HepG2 (cell line): ENCODE data around the gene HOMEZ. TPM values are rescaled to one million over a fixed set of nuclear protein-coding genes. Genes with fewer than 3 reads are reported as not detected.

ENCODE experiments used
- AHR ChIP-seq: IDR thresholded peaks from 2 replicates; pipeline ENCODE4 v1.6.1; 2018; ENCODE audit warnings: missing genetic modification reagents, missing compliant biosample characterization
- CREB1 ChIP-seq, 2 experiments: fragments of 450-650 bp in 1 of 2; IDR thresholded peaks; 2 replicates each; pipeline ENCODE4 v1.6.1; 2016 to 2017; ENCODE audit warnings: control low read depth in 1 of 2, mild to moderate bottlenecking in 1 of 2, missing compliant biosample characterization in 1 of 2, missing genetic modification characterization in 1 of 2
- KAT2B ChIP-seq: fragments of 150-350 bp; IDR thresholded peaks from 2 replicates; pipeline ENCODE4 v1.6.1; 2014; ENCODE audit warnings: low read depth, low read length, borderline replicate concordance
- MED13 ChIP-seq: sonication (generic); formaldehyde crosslinking; IDR thresholded peaks from 2 replicates; pipeline ENCODE4 v1.5.0; 2020; ENCODE audit warnings: missing genetic modification reagents
- MTA1 ChIP-seq: sonication (generic); formaldehyde crosslinking; IDR thresholded peaks from 2 replicates; pipeline ENCODE4 v1.4.0; 2020; ENCODE audit warnings: missing genetic modification reagents, mild to moderate bottlenecking, borderline replicate concordance
- NAIF1 ChIP-seq: sonication (generic); formaldehyde crosslinking; IDR thresholded peaks from 2 replicates; pipeline ENCODE4 v1.5.0; 2020; ENCODE audit warnings: mild to moderate bottlenecking, missing genetic modification reagents, borderline replicate concordance
- SP140L ChIP-seq: sonication (generic); formaldehyde crosslinking; IDR thresholded peaks from 2 replicates; pipeline ENCODE4 v1.4.0; 2020; ENCODE audit warnings: missing genetic modification reagents, borderline replicate concordance
- ZNF142 ChIP-seq: sonication (generic); formaldehyde crosslinking; IDR thresholded peaks from 2 replicates; pipeline ENCODE4 v1.4.0; 2020; ENCODE audit warnings: missing genetic modification reagents
- polyA plus RNA-seq, 8 experiments: library from polyadenylated mRNA; depleted of rRNA in 3 of 8; stranded (reverse) in 7 of 8; unstranded in 1 of 8; fragments of >200 nt; fragmentation: Illumina TruSeq in 4 of 8; extraction: Trizol in 4 of 8; gene quantifications; 2 replicates each; pipeline versions ENCODE4 v1.2.1 to v1.2.3, GENCODE V29; 2011 to 2016; ENCODE audit warnings: low read depth in 4 of 8, missing spikeins in 1 of 8, mixed read lengths in 1 of 8; ENCODE audit not compliant: insufficient read depth in 1 of 8
- total RNA-seq, 5 experiments: library from RNA; depleted of rRNA; stranded (reverse); fragments of >200 nt; fragmentation: Illumina TruSeq; extraction: Trizol; gene quantifications; 2 replicates each; pipeline ENCODE4 v1.2.3, GENCODE V29; 2016; ENCODE audit warnings: low read depth in 1 of 5
- TF ChIP-seq, protein P1 (sequence below): sonication (generic); formaldehyde crosslinking; IDR thresholded peaks from 2 replicates; pipeline ENCODE4 v1.5.0; 2020; ENCODE audit warnings: mild to moderate bottlenecking, missing genetic modification reagents
- TF ChIP-seq, protein P2 (sequence below): sonication (generic); formaldehyde crosslinking; IDR thresholded peaks from 2 replicates; pipeline ENCODE4 v1.9.0; 2022; ENCODE audit warnings: low read depth, missing genetic modification reagents
- TF ChIP-seq, protein P3 (sequence below): sonication (generic); formaldehyde crosslinking; IDR thresholded peaks from 2 replicates; pipeline ENCODE4 v1.4.0; 2020; ENCODE audit warnings: mild to moderate bottlenecking, missing genetic modification reagents
- TF ChIP-seq, protein P4 (sequence below): sonication (generic); formaldehyde crosslinking; IDR thresholded peaks from 2 replicates; pipeline ENCODE4 v1.5.0; 2020; ENCODE audit warnings: mild to moderate bottlenecking, missing genetic modification reagents

Gene HOMEZ
- total and polyA plus RNA-seq, 2 of the 13 experiments (the other 11 are each of a cell fraction or from before 2014, with no cell fraction given): 14.5 to 31.8 TPM

GRCh38 chr14:23302290-23303225, 16.6 kb upstream of the HOMEZ start, which contains the start of gene PPP1R3E (continued):
- TF ChIP-seq, protein P1, sequence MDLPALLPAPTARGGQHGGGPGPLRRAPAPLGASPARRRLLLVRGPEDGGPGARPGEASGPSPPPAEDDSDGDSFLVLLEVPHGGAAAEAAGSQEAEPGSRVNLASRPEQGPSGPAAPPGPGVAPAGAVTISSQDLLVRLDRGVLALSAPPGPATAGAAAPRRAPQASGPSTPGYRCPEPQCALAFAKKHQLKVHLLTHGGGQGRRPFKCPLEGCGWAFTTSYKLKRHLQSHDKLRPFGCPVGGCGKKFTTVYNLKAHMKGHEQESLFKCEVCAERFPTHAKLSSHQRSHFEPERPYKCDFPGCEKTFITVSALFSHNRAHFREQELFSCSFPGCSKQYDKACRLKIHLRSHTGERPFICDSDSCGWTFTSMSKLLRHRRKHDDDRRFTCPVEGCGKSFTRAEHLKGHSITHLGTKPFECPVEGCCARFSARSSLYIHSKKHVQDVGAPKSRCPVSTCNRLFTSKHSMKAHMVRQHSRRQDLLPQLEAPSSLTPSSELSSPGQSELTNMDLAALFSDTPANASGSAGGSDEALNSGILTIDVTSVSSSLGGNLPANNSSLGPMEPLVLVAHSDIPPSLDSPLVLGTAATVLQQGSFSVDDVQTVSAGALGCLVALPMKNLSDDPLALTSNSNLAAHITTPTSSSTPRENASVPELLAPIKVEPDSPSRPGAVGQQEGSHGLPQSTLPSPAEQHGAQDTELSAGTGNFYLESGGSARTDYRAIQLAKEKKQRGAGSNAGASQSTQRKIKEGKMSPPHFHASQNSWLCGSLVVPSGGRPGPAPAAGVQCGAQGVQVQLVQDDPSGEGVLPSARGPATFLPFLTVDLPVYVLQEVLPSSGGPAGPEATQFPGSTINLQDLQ: no peak
- TF ChIP-seq MED13 (CRISPR knock-in tag) (peak; percentile 83; the same call in 1 of the 2 replicates), ZNF142 (CRISPR knock-in tag) (no peak; the same call in 1 of the 2 replicates), MTA1 (CRISPR knock-in tag) (peak; percentile 70; the same call in 1 of the 2 replicates), AHR (peak; percentile 87; the same call in 1 of the 2 replicates), CREB1 (IDR thresholded peaks at IDR 0.05) (peak; percentile 42; the same call in 1 of the 2 replicates), CREB1 (CRISPR knock-in tag; IDR thresholded peaks at IDR 0.05) (no peak), SP140L (CRISPR knock-in tag) (0 out of 2 replicates have a peak, but pooled peaks have one; percentile 55), NAIF1 (CRISPR knock-in tag) (no peak), KAT2B (peak; percentile 11; the same call in 1 of the 2 replicates)
- TF ChIP-seq, protein P2, sequence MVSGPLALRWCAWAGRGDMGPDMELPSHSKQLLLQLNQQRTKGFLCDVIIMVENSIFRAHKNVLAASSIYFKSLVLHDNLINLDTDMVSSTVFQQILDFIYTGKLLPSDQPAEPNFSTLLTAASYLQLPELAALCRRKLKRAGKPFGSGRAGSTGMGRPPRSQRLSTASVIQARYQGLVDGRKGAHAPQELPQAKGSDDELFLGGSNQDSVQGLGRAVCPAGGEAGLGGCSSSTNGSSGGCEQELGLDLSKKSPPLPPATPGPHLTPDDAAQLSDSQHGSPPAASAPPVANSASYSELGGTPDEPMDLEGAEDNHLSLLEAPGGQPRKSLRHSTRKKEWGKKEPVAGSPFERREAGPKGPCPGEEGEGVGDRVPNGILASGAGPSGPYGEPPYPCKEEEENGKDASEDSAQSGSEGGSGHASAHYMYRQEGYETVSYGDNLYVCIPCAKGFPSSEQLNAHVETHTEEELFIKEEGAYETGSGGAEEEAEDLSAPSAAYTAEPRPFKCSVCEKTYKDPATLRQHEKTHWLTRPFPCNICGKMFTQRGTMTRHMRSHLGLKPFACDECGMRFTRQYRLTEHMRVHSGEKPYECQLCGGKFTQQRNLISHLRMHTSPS (CRISPR knock-in tag): no peak
- TF ChIP-seq, protein P3, sequence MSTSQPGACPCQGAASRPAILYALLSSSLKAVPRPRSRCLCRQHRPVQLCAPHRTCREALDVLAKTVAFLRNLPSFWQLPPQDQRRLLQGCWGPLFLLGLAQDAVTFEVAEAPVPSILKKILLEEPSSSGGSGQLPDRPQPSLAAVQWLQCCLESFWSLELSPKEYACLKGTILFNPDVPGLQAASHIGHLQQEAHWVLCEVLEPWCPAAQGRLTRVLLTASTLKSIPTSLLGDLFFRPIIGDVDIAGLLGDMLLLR: peak; percentile 31
- TF ChIP-seq, protein P4, sequence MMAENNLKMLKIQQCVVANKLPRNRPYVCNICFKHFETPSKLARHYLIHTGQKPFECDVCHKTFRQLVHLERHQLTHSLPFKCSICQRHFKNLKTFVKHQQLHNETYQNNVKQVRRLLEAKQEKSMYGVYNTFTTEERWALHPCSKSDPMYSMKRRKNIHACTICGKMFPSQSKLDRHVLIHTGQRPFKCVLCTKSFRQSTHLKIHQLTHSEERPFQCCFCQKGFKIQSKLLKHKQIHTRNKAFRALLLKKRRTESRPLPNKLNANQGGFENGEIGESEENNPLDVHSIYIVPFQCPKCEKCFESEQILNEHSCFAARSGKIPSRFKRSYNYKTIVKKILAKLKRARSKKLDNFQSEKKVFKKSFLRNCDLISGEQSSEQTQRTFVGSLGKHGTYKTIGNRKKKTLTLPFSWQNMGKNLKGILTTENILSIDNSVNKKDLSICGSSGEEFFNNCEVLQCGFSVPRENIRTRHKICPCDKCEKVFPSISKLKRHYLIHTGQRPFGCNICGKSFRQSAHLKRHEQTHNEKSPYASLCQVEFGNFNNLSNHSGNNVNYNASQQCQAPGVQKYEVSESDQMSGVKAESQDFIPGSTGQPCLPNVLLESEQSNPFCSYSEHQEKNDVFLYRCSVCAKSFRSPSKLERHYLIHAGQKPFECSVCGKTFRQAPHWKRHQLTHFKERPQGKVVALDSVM (CRISPR knock-in tag): no peak
